HEK293 (cell line): Measurements from ENCODE around the gene ARGLU1.

Experiments
- BCL11B ChIP-seq: fragments of 450-650 bp; formaldehyde crosslinking; IDR thresholded peaks from 2 replicates; pipeline ENCODE4 v1.5.1; 2016; ENCODE audit warnings: low read depth, missing biosample characterization, missing genetic modification characterization
- HOXA7 ChIP-seq: sonication (generic); formaldehyde crosslinking; IDR thresholded peaks from 2 replicates; pipeline ENCODE4 v1.8.1; 2022; ENCODE audit warnings: missing genetic modification reagents, borderline replicate concordance
- INSM2 ChIP-seq: fragments of 450-650 bp; formaldehyde crosslinking; IDR thresholded peaks from 2 replicates; pipeline ENCODE4 v1.5.1; 2016; ENCODE audit warnings: missing biosample characterization, missing genetic modification characterization
- KLF10 ChIP-seq: fragments of 450-650 bp; IDR thresholded peaks from 2 replicates; pipeline ENCODE4 v1.5.1; 2018; ENCODE audit warnings: missing biosample characterization, mild to moderate bottlenecking, missing genetic modification characterization
- KLF16 ChIP-seq: fragments of 450-650 bp; formaldehyde crosslinking; IDR thresholded peaks from 2 replicates; pipeline ENCODE4 v1.5.1; 2017; ENCODE audit warnings: missing biosample characterization, missing genetic modification characterization
- MEIS1 ChIP-seq: sonication (generic); formaldehyde crosslinking; IDR thresholded peaks from 2 replicates; pipeline ENCODE4 v1.8.1; 2022; ENCODE audit warnings: missing genetic modification reagents, mild to moderate bottlenecking, borderline replicate concordance
- PRDM4 ChIP-seq: fragments of 450-650 bp; formaldehyde crosslinking; IDR thresholded peaks from 2 replicates; pipeline ENCODE4 v1.5.1; 2017; ENCODE audit warnings: missing biosample characterization, missing genetic modification characterization
- PRDM6 ChIP-seq: fragments of 450-650 bp; formaldehyde crosslinking; IDR thresholded peaks from 2 replicates; pipeline ENCODE4 v1.5.1; 2017; ENCODE audit warnings: missing biosample characterization, missing genetic modification characterization
- SP2 ChIP-seq: fragments of 450-650 bp; formaldehyde crosslinking; IDR thresholded peaks from 2 replicates; pipeline ENCODE4 v1.5.1; 2016; ENCODE audit warnings: missing biosample characterization, missing genetic modification characterization
- YY2 ChIP-seq: fragments of 450-650 bp; formaldehyde crosslinking; IDR thresholded peaks from 2 replicates; pipeline ENCODE4 v1.5.1; 2016; ENCODE audit warnings: missing biosample characterization, missing genetic modification characterization
- ZIC2 ChIP-seq: fragments of 450-650 bp; formaldehyde crosslinking; IDR thresholded peaks from 2 replicates; pipeline ENCODE4 v1.5.1; 2016; ENCODE audit warnings: missing biosample characterization, missing genetic modification characterization
- ZNF133 ChIP-seq: fragments of 450-650 bp; formaldehyde crosslinking; IDR thresholded peaks from 2 replicates; pipeline ENCODE4 v1.5.1; 2016; ENCODE audit warnings: missing biosample characterization, missing genetic modification characterization
- ZNF155 ChIP-seq: fragments of 450-650 bp; formaldehyde crosslinking; IDR thresholded peaks from 2 replicates; pipeline ENCODE4 v1.5.1; 2016; ENCODE audit warnings: missing biosample characterization, missing genetic modification characterization
- ZNF174 ChIP-seq: fragments of 450-650 bp; formaldehyde crosslinking; IDR thresholded peaks from 2 replicates; pipeline ENCODE4 v1.5.0; 2017; ENCODE audit warnings: missing biosample characterization, mild to moderate bottlenecking, missing genetic modification characterization
- ZNF24 ChIP-seq: fragments of 450-650 bp; formaldehyde crosslinking; IDR thresholded peaks from 2 replicates; pipeline ENCODE4 v1.5.1; 2016; ENCODE audit warnings: missing biosample characterization, missing genetic modification characterization
- ZNF274 ChIP-seq, 2 experiments: fragments of 200-500 bp in 1 of 2; fragments of 450-650 bp in 1 of 2; sonication (Bioruptor generic) in 1 of 2; formaldehyde crosslinking in 1 of 2; IDR thresholded peaks; 2 replicates each; pipeline versions ENCODE4 v1.5.1 to v1.6.1; 2014 to 2016; ENCODE audit warnings: borderline replicate concordance in 1 of 2, inconsistent platforms in 1 of 2, low read length in 1 of 2, missing biosample characterization in 1 of 2, missing genetic modification characterization in 1 of 2
- ZNF302 ChIP-seq: fragments of 450-650 bp; formaldehyde crosslinking; IDR thresholded peaks from 2 replicates; pipeline ENCODE4 v1.5.1; 2016; ENCODE audit warnings: missing biosample characterization, missing genetic modification characterization, low read depth
- ZNF37A ChIP-seq: fragments of 450-650 bp; IDR thresholded peaks from 2 replicates; pipeline ENCODE4 v1.5.1; 2018; ENCODE audit warnings: missing biosample characterization, missing genetic modification characterization
- ZNF423 ChIP-seq: fragments of 450-650 bp; formaldehyde crosslinking; IDR thresholded peaks from 2 replicates; pipeline ENCODE4 v1.5.1; 2016; ENCODE audit warnings: missing biosample characterization, missing genetic modification characterization
- ZNF555 ChIP-seq: fragments of 450-650 bp; formaldehyde crosslinking; conservative IDR thresholded peaks from 2 replicates; pipeline ENCODE4 v1.5.1; 2017; ENCODE audit warnings: missing biosample characterization, mild to moderate bottlenecking, missing genetic modification characterization, inconsistent platforms
- ZNF571 ChIP-seq: fragments of 450-650 bp; formaldehyde crosslinking; IDR thresholded peaks from 2 replicates; pipeline ENCODE4 v1.5.0; 2017; ENCODE audit warnings: missing biosample characterization, missing genetic modification characterization
- ZNF585B ChIP-seq: fragments of 450-650 bp; formaldehyde crosslinking; IDR thresholded peaks from 2 replicates; pipeline ENCODE4 v1.5.1; 2016; ENCODE audit warnings: missing biosample characterization, missing genetic modification characterization
- ZNF624 ChIP-seq: fragments of 450-650 bp; formaldehyde crosslinking; IDR thresholded peaks from 2 replicates; pipeline ENCODE4 v1.5.1; 2017; ENCODE audit warnings: missing biosample characterization, missing genetic modification characterization
- ZNF768 ChIP-seq: fragments of 450-650 bp; formaldehyde crosslinking; IDR thresholded peaks from 2 replicates; pipeline ENCODE4 v1.5.1; 2018; ENCODE audit warnings: missing biosample characterization, mild to moderate bottlenecking, missing genetic modification characterization
- ZSCAN18 ChIP-seq: fragments of 450-650 bp; formaldehyde crosslinking; IDR thresholded peaks from 2 replicates; pipeline ENCODE4 v1.5.1; 2016; ENCODE audit warnings: missing biosample characterization, missing genetic modification characterization
- TF ChIP-seq, protein P1 (sequence below): fragments of 450-650 bp; formaldehyde crosslinking; IDR thresholded peaks from 2 replicates; pipeline ENCODE4 v1.5.1; 2016; ENCODE audit warnings: missing biosample characterization, missing genetic modification characterization
- TF ChIP-seq, protein P2 (sequence below): fragments of 450-650 bp; formaldehyde crosslinking; IDR thresholded peaks from 2 replicates; pipeline ENCODE4 v1.5.1; 2017; ENCODE audit warnings: missing biosample characterization, missing genetic modification characterization
- TF ChIP-seq, protein P3 (sequence below): fragments of 450-650 bp; formaldehyde crosslinking; IDR thresholded peaks from 2 replicates; pipeline ENCODE4 v1.5.1; 2016; ENCODE audit warnings: missing biosample characterization, missing genetic modification characterization

The ARGLU1 gene

GRCh38 chr13:106533943-106534638 is 33.8 kb downstream of the ARGLU1 start (continued):
- TF ChIP-seq INSM2 (tag by site-specific recombination) (no peak), MEIS1 (CRISPR knock-in tag) (no peak), ZNF585B (tag by site-specific recombination) (no peak), ZNF423 (tag by site-specific recombination) (no peak), YY2 (no peak), BCL11B (tag by site-specific recombination) (no peak), ZNF37A (tag by site-specific recombination) (no peak), ZNF174 (no peak), ZNF24 (tag by site-specific recombination) (no peak), ZNF274 (IDR thresholded peaks at IDR 0.05; ENCODE audit: low read length) (no peak), ZNF274 (tag by site-specific recombination; IDR thresholded peaks at IDR 0.05; ENCODE audit: borderline replicate concordance) (no peak), ZNF155 (no peak), SP2 (tag by site-specific recombination) (no peak), ZNF302 (tag by site-specific recombination) (no peak), ZNF555 (tag by site-specific recombination) (no peak), KLF10 (tag by site-specific recombination) (no peak), ZNF133 (tag by site-specific recombination) (no peak), ZNF571 (tag by site-specific recombination) (no peak), PRDM4 (tag by site-specific recombination) (no peak), ZIC2 (no peak), ZNF624 (tag by site-specific recombination) (no peak), KLF16 (tag by site-specific recombination) (no peak), PRDM6 (tag by site-specific recombination) (no peak), ZNF768 (tag by site-specific recombination) (no peak), HOXA7 (CRISPR knock-in tag) (no peak), ZSCAN18 (tag by site-specific recombination) (no peak)
- TF ChIP-seq, protein P1, sequence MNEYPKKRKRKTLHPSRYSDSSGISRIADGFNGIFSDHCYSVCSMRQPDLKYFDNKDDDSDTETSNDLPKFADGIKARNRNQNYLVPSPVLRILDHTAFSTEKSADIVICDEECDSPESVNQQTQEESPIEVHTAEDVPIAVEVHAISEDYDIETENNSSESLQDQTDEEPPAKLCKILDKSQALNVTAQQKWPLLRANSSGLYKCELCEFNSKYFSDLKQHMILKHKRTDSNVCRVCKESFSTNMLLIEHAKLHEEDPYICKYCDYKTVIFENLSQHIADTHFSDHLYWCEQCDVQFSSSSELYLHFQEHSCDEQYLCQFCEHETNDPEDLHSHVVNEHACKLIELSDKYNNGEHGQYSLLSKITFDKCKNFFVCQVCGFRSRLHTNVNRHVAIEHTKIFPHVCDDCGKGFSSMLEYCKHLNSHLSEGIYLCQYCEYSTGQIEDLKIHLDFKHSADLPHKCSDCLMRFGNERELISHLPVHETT (tag by site-specific recombination) = no peak
- TF ChIP-seq, protein P2, sequence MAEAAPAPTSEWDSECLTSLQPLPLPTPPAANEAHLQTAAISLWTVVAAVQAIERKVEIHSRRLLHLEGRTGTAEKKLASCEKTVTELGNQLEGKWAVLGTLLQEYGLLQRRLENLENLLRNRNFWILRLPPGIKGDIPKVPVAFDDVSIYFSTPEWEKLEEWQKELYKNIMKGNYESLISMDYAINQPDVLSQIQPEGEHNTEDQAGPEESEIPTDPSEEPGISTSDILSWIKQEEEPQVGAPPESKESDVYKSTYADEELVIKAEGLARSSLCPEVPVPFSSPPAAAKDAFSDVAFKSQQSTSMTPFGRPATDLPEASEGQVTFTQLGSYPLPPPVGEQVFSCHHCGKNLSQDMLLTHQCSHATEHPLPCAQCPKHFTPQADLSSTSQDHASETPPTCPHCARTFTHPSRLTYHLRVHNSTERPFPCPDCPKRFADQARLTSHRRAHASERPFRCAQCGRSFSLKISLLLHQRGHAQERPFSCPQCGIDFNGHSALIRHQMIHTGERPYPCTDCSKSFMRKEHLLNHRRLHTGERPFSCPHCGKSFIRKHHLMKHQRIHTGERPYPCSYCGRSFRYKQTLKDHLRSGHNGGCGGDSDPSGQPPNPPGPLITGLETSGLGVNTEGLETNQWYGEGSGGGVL (tag by site-specific recombination) = no peak
- TF ChIP-seq, protein P3, sequence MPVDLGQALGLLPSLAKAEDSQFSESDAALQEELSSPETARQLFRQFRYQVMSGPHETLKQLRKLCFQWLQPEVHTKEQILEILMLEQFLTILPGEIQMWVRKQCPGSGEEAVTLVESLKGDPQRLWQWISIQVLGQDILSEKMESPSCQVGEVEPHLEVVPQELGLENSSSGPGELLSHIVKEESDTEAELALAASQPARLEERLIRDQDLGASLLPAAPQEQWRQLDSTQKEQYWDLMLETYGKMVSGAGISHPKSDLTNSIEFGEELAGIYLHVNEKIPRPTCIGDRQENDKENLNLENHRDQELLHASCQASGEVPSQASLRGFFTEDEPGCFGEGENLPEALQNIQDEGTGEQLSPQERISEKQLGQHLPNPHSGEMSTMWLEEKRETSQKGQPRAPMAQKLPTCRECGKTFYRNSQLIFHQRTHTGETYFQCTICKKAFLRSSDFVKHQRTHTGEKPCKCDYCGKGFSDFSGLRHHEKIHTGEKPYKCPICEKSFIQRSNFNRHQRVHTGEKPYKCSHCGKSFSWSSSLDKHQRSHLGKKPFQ (tag by site-specific recombination) = no peak
